Smooth muscle cell of the brain vasculature (primary cell): ENCODE data around the gene ARSK.
"Not testable (repeated sequence)": the region's sequence is repeated elsewhere in the genome, so short reads cannot be mapped to it uniquely, and the experiment has no call there.

ENCODE experiments used
- DNase-seq: peaks from one replicate; pipeline ENCODE4 v3.0.0-alpha.2; 2012; ENCODE audit warnings: low read depth, low spot score

The ARSK gene

DNA sequence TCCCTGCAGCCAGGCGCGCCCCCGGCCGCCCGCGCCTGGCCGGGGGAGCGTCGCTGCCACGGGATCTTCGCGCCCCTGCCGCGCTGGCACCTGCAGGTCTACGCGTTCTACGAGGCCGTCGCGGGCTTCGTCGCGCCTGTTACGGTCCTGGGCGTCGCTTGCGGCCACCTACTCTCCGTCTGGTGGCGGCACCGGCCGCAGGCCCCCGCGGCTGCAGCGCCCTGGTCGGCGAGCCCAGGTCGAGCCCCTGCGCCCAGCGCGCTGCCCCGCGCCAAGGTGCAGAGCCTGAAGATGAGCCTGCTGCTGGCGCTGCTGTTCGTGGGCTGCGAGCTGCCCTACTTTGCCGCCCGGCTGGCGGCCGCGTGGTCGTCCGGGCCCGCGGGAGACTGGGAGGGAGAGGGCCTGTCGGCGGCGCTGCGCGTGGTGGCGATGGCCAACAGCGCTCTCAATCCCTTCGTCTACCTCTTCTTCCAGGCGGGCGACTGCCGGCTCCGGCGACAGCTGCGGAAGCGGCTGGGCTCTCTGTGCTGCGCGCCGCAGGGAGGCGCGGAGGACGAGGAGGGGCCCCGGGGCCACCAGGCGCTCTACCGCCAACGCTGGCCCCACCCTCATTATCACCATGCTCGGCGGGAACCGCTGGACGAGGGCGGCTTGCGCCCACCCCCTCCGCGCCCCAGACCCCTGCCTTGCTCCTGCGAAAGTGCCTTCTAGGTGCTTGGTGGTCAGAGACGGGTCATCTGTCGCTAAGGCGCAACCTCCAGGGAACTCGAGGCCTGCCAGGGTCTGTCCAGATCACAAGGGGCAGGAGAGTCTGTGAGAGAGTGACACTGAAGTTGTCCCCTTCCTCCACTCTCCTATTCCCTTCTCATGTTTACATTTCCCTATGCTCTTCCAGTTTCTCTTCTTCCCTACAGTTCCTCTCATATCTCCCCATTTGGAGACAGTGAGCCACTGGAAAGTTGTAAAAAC, 66.3 kb downstream of the ARSK start:
- DNase-seq, result no peak

- no peak for DNase-seq
Observed at GRCh38 chr5:95621839-95622629, 67.1 kb downstream of the ARSK start.

DNA sequence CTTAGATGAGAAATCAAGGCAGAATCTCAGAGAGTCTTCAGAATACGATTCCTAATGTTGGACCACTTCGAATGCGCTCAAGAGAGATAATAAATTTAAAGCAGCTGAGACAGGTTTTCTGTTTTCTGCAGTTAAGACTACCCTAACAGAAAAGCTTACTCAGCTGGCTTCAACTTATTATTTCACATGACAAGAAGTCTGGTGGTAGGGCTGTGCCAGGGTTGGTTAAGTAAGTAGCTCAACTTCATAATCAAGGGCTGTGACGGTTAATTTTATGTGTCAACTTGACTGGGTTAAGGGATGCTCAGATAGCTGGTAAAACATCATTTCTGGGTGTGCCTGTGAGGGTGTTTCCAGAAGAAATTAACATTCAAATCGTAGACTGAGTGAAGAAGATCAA, 68.8 kb downstream of the ARSK start:
- no peak for DNase-seq

DNA sequence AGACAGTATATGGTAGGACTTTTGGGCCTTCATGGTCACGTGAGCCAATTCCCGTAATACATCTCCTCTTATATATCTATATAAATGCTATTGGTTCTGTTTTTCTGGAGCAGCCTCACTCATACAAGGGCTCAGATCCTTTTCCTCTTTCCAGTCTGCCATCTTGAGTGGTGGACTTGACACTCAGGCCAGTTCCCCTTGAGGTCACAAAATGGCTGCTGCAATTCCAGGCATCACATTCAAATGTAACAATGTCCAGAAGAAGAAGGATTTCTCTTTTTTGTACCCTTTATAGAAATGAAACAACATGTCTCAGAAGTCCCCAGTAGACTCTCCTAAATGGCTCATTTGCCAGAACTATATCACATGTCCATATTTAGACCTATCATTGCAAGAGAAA, 69.5 kb downstream of the ARSK start:
- no peak for DNase-seq

DNA sequence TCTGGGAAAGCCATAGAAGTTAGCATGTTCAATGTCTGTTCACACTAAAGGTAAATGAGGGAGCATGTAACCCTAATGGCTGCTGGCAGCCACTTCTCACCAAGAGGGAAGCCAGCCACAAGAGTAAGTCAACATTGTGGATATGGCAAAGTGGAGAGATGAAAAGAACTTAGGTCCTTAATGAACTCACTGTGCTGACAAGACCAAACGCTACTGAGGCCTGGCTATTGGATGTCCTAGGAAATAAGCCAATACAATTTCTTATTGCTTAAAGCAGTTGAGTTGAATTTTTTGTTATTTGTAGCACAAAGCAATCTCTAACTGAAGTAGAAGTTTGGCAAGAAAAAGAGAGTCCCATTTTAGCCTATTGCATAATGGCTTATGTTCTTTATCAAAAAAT, 71.8 kb downstream of the ARSK start:
- no peak for DNase-seq

- no peak for DNase-seq
Observed at GRCh38 chr5:95627971-95628810, 73.3 kb downstream of the ARSK start.

- DNase-seq, result no peak
Observed at GRCh38 chr5:95628933-95629332, 74.0 kb downstream of the ARSK start.

DNA sequence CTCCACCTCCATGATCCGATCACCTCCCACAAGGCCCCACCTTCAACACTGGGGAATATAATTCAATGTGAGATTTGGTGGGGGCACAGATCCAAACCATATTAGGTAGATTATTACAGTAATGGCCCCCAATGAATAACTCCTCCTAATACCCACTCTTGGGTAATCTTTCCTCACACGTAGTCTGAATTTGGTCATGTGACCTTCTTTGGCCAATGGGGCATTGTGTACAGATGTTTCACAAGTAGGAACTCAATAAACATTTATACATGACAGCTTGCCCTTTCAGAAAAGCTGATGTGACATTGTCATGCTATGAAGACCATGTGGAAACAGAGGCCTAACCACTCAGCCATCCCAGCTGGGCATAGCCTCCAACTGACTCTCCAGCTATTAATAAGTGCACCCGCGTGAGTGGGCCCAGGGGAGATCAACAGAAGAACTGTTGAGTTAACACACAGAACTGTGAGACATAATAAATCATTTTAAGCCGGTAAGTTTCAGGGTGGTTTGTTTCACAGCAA, 75.6 kb downstream of the ARSK start:
- DNase-seq, result no peak

GRCh38 chr5:95631255-95631958, 76.5 kb downstream of the ARSK start:
- DNase-seq, result peak; percentile 59

DNA sequence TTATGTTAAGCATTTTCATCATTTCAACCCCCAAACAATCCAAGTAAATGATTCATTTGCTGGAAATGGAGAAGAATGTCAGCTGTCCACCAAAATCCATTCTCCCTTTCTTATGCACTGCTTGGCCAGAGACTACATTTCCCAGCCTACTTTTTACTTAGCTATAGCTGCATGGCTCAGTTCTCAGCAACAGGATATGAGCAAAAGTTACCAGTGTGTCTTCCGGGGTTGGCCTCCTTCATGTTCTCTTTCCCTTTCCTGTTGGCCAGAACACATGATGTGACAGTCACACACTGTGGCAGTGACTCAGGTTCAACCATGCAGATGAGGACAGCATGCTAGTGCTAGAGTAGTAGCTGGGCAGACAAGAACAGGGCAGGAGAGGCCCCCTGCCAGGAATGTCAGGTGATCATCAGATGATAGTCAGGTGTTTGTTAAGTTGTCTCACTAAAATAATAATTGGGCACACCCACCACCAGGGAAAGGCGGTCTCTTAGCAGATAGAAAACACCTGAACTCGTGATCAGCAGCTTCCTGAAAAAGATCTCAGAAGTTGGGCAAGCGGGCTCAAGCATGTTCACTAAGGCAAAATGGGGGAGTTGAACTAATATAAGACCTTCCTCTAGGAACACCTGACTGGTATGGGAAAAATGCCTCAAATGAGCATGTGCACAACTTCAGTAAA, 77.2 kb downstream of the ARSK start:
- no peak for DNase-seq

- not testable (repeated sequence) for DNase-seq
Observed at GRCh38 chr5:95632942-95633341, 78.0 kb downstream of the ARSK start.

DNA sequence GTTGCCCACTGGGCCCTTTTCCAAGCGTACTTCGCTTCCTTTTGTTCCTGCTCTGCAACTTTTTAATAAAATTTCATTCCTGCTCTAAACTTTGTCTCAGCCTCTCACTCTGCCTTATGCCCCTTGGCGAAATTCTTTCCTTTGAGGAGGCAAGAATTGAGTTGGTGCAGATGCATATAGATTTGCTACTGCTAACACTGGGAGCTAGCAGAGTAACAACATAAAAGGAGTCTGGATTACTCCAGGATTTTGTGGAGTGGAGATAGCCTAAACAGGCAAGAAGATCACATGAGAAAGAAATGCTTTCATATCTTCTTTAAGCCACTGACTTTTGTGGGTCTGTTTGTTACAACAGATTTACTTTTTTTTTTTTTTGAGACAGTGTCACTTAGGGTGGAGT, 78.8 kb downstream of the ARSK start:
- no peak for DNase-seq

GRCh38 chr5:95634081-95634480, 79.2 kb downstream of the ARSK start:
- no peak for DNase-seq

GRCh38 chr5:95638632-95639031, 83.7 kb downstream of the ARSK start:
- no peak for DNase-seq

DNA sequence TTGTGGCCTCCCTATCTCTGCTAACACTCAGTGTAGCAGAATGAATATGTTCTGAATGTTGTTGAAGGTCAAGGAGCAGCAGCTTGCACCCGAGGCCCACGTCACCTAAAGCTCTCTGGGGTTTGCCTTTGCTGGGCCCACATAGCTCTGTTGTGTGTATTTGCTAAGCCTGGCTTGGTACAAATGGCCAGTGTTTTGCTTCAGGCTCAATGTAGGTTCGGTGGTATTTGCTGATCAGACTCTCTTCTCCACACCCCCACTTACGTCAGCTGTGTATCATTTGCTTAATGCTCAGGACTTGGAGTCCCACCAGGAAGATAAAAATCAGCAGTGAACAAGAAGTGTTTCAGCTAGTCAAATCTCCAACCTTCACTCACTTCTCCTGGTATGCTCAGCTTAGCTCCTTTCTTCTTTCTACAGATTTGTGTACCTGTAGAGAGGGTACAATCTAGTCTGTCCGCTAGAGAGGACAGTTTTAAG, 86.9 kb downstream of the ARSK start:
- DNase-seq, result no peak

DNA sequence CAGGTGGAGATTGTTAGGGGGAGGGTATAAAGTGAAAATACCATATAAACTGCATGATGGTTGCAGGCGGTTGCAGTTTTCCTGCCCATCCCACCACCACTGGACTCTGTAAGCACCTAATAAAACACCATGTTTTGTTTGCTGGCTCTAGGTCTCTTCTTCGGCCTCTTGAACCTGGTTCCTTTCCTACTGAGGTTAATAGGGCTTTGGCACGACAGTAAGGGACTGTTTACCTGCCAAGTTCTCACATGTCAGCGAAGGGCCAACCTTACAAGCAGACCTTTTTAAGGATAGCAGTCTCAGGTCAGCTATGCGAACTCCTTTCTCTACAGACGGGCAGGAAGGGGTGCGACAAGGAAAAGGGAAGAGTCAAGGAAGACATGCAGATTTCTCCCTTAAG, 88.3 kb downstream of the ARSK start:
- no peak for DNase-seq

GRCh38 chr5:95644351-95645042, 89.6 kb downstream of the ARSK start:
- DNase-seq, result no peak

DNA sequence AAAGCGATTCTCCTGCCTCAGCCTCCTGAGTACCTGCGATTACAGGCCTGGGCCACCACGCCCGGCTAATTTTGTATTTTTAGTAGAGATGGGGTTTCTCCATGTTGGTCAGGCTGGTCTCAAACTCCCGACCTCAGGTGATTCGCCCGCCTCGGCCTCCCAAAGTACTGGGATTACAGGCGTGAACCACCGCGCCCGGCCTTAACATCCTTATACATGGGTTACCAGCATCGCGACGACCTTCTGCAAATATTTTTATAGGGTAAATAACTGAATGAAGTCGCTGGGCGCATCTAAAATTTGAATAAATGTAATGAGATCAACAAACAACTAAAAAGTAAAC, 91.3 kb downstream of the ARSK start:
- not testable (repeated sequence) for DNase-seq

DNA sequence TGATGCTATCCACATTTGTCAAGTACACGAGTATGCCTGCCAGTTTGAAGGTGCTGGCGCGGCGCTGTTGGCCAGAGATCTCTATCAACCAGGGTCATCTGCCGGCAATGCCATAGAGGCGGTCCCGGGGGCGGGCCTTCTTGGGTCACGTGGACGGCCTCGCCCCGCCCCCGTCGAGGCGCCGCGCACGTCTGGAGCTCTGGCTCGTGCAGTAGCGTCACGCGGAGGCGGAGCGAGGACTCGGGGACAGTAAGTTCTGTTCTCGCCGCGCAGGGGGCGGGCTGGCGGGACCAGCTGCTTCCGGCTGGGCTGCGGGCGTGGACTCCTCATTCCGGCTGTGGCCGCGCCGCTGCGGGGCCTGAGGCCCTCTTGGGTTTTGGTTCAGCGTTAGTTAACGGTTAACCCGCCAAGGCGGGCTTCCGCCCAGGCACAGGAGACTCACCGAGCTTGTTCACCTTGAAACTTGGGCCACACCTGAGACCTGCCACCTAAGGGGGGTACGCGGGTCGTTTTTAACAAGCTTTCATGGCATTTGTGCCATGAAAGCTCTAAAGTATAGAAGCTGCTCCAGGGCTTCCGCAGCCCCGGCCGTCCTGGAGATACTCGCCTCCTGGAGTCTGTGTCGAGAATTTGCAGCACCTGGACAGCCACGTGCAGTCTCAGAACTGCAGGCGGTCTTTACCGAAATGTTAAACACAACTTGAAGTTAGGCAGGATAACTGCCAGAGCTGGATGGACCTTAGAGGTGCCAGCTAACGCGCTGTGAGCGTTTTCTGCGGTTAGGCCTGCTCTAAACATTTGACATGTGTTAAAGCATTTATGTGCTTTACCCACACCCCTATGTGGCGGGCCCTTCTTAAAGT, 91.9 kb downstream of the ARSK start, which contains the start of gene RFESD:
RFESD (plus strand) TSS at position 209 of the 863 bp plus-strand sequence. CDS start 5,495 bp downstream, outside the sequence.
- DNase-seq, result peak; percentile 91
